GM21576 (cell line): ENCODE measurements around the gene BMPR1B.
"Not testable (repeated sequence)": the region's sequence is repeated elsewhere in the genome, so short reads cannot be mapped to it uniquely, and the experiment has no call there.

Source experiments
- ATAC-seq: cut with Tn5 transposase; IDR thresholded peaks from one replicate; pipeline ENCODE4 v1.9.1; 2021; ENCODE audit warnings: mild to moderate bottlenecking, moderate library complexity; ENCODE audit not compliant: unreplicated experiment

Gene BMPR1B

GRCh38 chr4:95122001-95122400, 364.2 kb downstream of the BMPR1B start:
- ATAC-seq, result no peak

GRCh38 chr4:95124906-95125504, 367.2 kb downstream of the BMPR1B start:
- ATAC-seq, result no peak

GRCh38 chr4:95129031-95129430, 371.3 kb downstream of the BMPR1B start:
- ATAC-seq, result no peak

- no peak for ATAC-seq
Observed at GRCh38 chr4:95129821-95130311, 372.1 kb downstream of the BMPR1B start.

- ATAC-seq, result not testable (repeated sequence)
Observed at GRCh38 chr4:95134016-95134415, 376.3 kb downstream of the BMPR1B start.

GRCh38 chr4:95139424-95139823, 381.7 kb downstream of the BMPR1B start:
- ATAC-seq, result not testable (repeated sequence)

- ATAC-seq, result no peak
Observed at GRCh38 chr4:95141361-95141760, 383.6 kb downstream of the BMPR1B start.

GRCh38 chr4:95142932-95143331, 385.2 kb downstream of the BMPR1B start:
- no peak for ATAC-seq

GRCh38 chr4:95151255-95151654, 393.5 kb downstream of the BMPR1B start:
- no peak for ATAC-seq

GRCh38 chr4:95153182-95153581, 395.4 kb downstream of the BMPR1B start:
- ATAC-seq, result no peak

- peak; percentile 75 for ATAC-seq
Observed at GRCh38 chr4:95155759-95156451, 398.1 kb downstream of the BMPR1B start.

- no peak for ATAC-seq
Observed at GRCh38 chr4:95156452-95156765, 398.7 kb downstream of the BMPR1B start.

- ATAC-seq, result no peak
Observed at GRCh38 chr4:95157596-95157995, 399.8 kb downstream of the BMPR1B start.

- ATAC-seq, result no peak
Observed at GRCh38 chr4:95158045-95158444, 400.3 kb downstream of the BMPR1B start.

GRCh38 chr4:95158626-95159025, 400.9 kb downstream of the BMPR1B start:
- ATAC-seq, result no peak

GRCh38 chr4:95159384-95159783, 401.6 kb downstream of the BMPR1B start:
- no peak for ATAC-seq

- ATAC-seq, result no peak
Observed at GRCh38 chr4:95161781-95162469, 404.2 kb downstream of the BMPR1B start.

- no peak for ATAC-seq
Observed at GRCh38 chr4:95162867-95163266, 405.1 kb downstream of the BMPR1B start.

- peak; percentile 86 for ATAC-seq
Observed at GRCh38 chr4:95165926-95166524, 408.3 kb downstream of the BMPR1B start.

- ATAC-seq, result no peak
Observed at GRCh38 chr4:95167805-95168204, 410.1 kb downstream of the BMPR1B start.

- no peak for ATAC-seq
Observed at GRCh38 chr4:95170176-95170575, 412.4 kb downstream of the BMPR1B start.

GRCh38 chr4:95171377-95171776, 413.6 kb downstream of the BMPR1B start:
- not testable (repeated sequence) for ATAC-seq
